Measurements from ENCODE around the gene HOXC9.

GRCh38 chr12:53980104-53980801 lies 19.7 kb upstream of the HOXC9 start:
- TF ChIP-seq POLR2A (IDR thresholded peaks at IDR 0.05; ENCODE audit: low read length) (no peak), GATA1 (IDR thresholded peaks at IDR 0.05; ENCODE audit: low read depth, low read length) (no peak)
